GM08714 (cell line): ENCODE results near the gene ITSN1.

Source experiments
- H3K4me3 ChIP-seq: fragments of 200-500 bp; sonication (Bioruptor generic); 2 replicates; pipeline ENCODE4 v1.5.1; 2014; ENCODE audit warnings: mild to moderate bottlenecking, low read length, inconsistent platforms
- ZNF274 ChIP-seq: IDR thresholded peaks from 2 replicates; pipeline ENCODE4 v1.6.1; 2012; ENCODE audit warnings: mild to moderate bottlenecking, low read depth, low read length

ITSN1 gene

GRCh38 chr21:33874161-33874560, 231.9 kb downstream of the ITSN1 start:
- no peak overlapping the region for H3K4me3 ChIP-seq
- no peak for TF ChIP-seq ZNF274

DNA sequence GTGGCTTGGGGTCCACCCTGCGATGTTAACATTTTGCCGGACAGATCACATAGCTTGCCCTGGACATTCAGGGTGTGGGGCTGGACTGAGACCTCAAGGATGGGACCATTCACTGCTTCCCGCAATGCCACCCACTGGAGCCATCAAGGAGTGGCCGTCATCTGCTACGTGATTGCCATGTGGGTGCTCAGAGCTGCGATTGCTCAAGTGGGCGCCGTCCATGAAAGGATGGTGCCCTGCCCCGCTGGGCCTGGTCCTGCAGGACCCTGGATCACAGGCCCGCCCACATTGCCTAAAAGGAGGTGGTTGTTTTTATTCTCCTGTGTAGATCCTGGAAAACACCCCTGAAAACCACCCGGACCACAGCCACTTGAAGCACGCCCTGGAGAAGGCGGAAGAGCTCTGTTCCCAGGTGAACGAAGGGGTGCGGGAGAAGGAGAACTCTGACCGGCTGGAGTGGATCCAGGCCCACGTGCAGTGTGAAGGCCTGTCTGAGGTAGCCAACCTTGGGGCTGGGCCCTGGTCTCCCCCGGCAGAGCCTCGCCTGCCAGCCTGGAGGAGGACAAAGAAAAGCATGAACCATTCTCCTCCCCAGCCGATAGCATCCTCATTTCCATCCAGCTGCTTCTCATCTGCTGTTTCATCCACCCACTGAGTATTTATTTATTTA, 232.9 kb downstream of the ITSN1 start:
- no peak overlapping the region for H3K4me3 ChIP-seq

DNA sequence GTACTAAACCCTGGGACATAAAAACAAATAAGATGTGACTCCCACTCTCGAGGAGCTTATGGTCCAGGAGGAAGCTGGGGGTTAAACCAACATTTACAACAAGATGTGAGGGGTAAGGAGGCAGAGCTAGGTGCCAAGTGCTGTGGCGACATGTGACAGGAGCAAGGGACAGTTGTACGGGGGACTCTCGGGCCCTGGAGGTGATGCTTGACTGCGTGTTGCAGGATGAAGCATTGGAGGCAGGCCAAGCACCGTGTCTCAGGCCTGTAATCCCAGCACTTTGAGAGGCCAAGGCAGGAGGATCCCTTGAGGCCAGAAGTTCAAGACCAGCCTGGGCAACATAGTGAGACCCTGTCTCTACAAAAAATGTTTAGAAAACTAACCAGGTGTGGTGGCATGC, 236.5 kb downstream of the ITSN1 start:
- TF ChIP-seq ZNF274 = no peak

More for the DNA sequence above, 232.9 kb downstream of the ITSN1 start:
- no peak for TF ChIP-seq ZNF274

DNA sequence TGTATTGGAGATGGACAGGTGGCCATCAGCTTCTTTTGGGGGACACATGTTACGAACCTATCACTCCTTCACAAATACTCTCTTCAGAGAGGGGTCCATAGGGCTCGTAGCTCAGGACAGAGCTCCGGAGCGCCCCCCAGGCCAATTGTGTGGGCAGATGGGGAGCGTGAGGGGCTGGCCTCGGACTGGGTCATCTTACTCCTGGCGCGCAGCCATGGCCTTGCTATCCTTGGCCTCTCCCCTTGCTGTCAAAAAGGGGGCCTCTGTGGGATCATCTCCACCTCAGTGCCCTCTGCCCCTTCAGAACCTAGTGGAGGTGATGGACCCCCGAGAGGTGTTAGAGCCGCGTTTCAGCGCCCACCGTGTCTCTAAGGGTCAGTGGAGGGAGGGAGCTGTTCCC, 238.3 kb downstream of the ITSN1 start:
- no peak for TF ChIP-seq ZNF274

More for the DNA sequence above, 236.5 kb downstream of the ITSN1 start:
- H3K4me3 ChIP-seq = no peak overlapping the region

GRCh38 chr21:33881689-33882440, 239.6 kb downstream of the ITSN1 start:
- H3K4me3 ChIP-seq = no peak overlapping the region

More for the DNA sequence above, 238.3 kb downstream of the ITSN1 start:
- no peak overlapping the region for H3K4me3 ChIP-seq

GRCh38 chr21:33883118-33883517, 240.8 kb downstream of the ITSN1 start:
- TF ChIP-seq ZNF274 = no peak
- H3K4me3 ChIP-seq = no peak overlapping the region

More at GRCh38 chr21:33881689-33882440, 239.6 kb downstream of the ITSN1 start:
- no peak for TF ChIP-seq ZNF274

DNA sequence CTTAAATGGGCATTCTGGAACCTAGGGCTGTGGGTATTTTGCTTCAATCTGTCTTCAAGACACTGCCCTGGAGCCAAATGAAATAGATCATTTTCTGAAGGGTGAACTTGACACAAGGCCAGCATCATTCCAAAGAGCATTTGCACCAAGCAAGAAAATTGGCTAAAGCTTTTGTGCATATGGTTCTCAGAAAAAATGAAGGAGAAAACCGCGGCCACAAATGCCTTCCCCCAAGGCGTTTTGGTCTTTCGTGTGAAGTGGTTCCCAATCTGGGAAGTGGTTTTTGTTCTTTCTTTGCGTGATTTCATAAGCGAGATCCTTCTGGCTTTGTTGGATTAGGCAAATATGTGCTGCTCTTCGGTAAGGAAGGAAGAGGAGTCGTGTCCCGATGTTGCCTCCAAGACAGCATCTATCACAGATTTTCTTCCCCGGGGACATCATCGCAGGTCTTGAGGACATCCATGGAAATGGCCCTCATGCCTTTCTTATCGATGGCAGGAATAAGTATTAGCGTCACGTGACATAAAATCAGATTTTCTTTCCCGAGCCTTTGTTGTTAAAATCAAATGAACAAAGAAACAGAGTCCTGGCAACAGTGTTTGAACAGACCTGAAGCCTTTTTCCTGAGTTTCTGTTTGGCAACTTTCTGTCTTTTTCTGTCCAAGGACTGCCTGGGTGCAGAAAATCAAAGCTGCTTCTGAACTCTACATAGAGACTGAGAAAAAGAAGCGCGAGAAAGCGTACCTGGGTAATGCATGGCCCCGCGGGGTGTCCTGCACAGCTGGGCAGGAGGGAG, 242.3 kb downstream of the ITSN1 start:
- H3K4me3 ChIP-seq = no peak overlapping the region
- TF ChIP-seq ZNF274 = no peak

- H3K4me3 ChIP-seq = no peak overlapping the region
- TF ChIP-seq ZNF274 = no peak
These were observed 242.8 kb downstream of the ITSN1 start for GRCh38 chr21:33885172-33885514.

DNA sequence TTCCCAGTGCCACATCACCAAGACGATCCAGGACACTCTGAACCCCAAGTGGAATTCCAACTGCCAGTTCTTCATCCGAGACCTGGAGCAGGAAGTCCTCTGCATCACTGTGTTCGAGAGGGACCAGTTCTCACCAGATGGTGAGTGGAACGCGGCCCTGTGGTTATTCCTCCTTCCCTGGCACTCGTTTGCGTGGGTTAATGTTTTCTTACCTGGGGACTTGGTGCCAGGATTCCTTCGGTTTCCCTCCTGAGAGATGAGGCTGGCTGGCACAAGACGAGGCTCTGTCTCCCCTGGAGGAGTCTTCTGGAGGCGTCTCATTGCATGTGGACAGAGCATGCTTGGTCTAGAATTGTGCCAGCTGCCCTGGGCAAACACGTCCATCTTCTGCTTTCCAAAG, 244.0 kb downstream of the ITSN1 start:
- no peak overlapping the region for H3K4me3 ChIP-seq
- no peak for TF ChIP-seq ZNF274

DNA sequence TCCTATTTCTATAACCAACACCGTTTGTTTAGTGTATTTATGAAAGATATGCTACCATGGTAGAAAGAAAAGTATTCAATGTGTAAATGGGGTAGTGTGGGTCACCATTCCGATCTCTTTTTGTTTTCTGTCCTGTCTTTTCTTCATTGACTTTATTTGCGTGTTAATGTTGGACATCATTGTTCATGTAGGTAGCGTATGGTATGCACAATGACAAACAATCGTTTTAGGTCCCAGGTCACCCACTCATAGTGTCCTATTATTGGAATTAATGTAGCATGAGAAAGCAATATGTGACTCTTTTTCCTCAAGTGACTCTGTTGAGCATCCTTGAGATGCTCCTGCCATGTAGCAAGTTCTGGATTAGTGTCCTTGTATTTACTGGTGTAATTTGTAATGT, 247.9 kb downstream of the ITSN1 start:
- no peak for TF ChIP-seq ZNF274
- no peak overlapping the region for H3K4me3 ChIP-seq

DNA sequence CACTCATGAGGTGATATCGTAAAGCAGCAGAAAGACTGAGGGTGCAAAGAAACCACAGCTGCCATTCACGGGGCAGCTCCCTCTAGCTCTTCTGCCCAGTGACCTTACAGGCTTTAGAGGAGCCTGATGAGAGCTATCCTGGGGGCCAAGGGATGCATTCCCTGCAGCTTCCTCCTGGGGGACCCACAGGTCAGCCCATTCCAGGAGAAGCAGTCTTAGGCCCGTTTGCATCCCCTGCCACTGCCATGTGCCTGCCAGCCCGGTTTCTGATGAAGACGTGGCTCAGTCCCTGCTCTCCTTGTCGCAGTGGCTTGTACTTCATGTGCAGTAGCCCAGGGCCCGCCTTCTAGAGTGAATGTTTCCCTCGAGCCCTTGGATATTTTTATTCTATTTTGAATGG, 250.6 kb downstream of the ITSN1 start:
- no peak for TF ChIP-seq ZNF274
- H3K4me3 ChIP-seq = no peak overlapping the region

DNA sequence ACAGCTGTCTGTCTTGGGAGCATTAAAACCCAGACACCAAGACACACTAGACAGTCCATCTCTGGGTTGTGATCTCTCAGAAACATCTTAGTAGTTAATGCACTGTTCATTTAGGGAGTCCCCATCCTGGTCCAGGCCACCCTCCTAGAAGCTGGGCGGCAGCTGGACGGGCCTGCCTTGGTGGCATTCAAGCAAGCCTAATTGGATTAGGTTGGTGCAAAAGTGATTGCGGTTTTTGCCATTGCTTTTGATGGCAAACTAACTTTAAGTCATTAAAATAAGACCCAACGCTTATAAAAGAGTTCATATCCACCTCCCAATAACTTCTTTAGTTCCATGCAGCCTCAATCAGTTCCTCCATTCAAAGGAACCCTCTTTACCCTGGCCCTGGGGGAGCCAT, 251.6 kb downstream of the ITSN1 start:
- no peak overlapping the region for H3K4me3 ChIP-seq
- no peak for TF ChIP-seq ZNF274

GRCh38 chr21:33894736-33895288, 252.5 kb downstream of the ITSN1 start:
- TF ChIP-seq ZNF274 = no peak
- H3K4me3 ChIP-seq = no peak overlapping the region

DNA sequence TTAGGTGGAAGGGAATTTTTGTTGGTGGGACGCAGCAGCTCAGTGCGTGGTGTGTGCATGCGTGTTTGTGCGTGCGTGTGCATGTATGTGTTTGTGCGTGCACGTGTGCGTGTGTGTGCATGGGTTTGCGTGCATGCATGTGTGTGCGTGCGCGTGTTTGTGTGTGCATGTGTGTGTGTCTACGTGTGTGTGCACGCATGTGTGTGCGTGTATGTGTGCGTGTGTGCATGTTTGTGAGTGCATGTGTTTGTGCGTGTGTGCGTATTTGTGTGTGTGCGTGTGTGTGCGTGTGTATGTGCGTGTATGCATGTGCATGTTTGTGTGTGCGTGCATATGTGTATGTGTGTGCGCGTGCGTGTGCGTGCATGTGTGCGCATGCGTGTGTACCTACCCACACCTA, 253.1 kb downstream of the ITSN1 start:
- no peak overlapping the region for H3K4me3 ChIP-seq

More for the DNA sequence above, 253.1 kb downstream of the ITSN1 start:
- TF ChIP-seq ZNF274 = no peak
